ENCODE data around the gene VSTM5. TPM values are rescaled to one million over a fixed set of nuclear protein-coding genes. Genes with fewer than 3 reads are reported as not detected.
"Not testable (repeated sequence)": the region's sequence is repeated elsewhere in the genome, so short reads cannot be mapped to it uniquely, and the experiment has no call there.

The VSTM5 gene
- 1 to 10 TPM; 1.4 to 2.4 TPM for total RNA-seq

DNA sequence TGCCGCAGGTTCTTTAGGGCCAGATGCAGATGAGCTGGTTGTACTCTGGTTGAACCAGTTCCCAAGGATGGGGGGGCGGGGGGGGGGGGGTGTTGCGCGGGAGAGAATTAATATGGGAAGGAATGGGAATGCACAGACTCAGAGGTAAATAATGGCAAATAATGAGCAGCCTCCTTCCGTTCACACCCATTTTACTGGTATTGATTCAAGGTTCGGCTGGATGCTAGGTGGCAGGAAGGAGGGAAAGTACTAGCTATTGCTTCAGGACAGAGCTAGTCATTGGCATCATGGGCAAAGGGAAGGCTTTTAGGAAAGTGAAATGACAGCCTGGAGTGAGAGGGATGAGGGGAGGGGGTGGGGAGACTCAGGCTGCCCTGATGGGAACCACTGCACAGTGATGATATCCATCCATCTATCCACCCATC lies at the start of gene VSTM5:
Gene VSTM5 (minus strand): TSS at position 25 of the 425 bp plus-strand sequence. CDS start 116 bp downstream, outside the sequence.
- DNase-seq, result peak; percentile 56
- Histone ChIP-seq H3K36me3 (no peaks in the 10 kb centered on the region), H3K9ac (ENCODE audit: low read depth in 2 of 2, low read length in 2 of 2) (peak within 1 kb of the TSS; percentile 37 to 70), H3K9me3 (no peaks in the 10 kb centered on the region), H3K4me1 (no peaks in the 10 kb centered on the region), H3K27me3 (no peaks in the 10 kb centered on the region), H3K27ac (peak within 1 kb of the TSS; percentile 80), H3K4me3 (peak within 1 kb of the TSS; percentile 52)
- no peak for TF ChIP-seq CTCF (IDR thresholded peaks at IDR 0.05)
- intact Hi-C loops (cut with DNase I), result no loop called here

DNA sequence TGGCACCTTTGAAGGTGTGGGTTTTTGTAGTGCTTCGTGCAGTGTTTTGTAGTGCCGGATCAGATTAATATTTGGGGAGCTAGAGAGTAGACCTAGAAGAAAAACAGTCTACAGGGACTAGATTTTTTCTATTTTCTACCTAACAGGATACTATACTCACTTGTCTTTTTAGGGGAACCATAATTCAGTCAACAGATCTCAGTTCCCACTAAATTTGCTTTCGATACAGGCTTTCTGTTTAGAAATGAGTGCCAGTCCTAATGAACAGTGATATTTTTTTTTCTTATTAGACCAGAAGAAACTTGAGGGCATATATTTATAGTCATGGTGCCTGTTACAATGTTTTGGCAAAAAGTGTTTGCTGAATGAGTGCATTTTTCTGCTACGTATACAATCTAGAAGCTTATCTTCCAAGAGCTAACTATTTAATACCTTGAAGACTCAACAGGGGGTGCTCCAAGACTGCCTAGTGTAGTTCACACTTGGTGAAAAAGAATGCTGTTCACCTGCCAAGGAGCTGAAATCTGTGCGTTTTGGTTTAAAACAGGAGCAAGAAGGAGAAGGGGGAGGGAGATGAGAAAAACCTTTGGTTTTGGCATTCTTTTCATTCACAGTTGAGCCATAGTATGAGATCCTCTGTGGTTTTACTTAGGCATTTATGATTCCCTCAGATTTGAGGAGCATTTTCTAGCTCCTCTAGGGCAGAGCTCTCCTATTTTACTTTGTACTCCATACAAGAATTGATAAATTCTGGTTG lies 44.9 kb upstream of the VSTM5 start:
- intact Hi-C loops (cut with DNase I), result loop anchor here (10.0 kb wide), 1 partner anchor 520 kb away; no protein-coding TSS in a partner anchor
- H3K4me1 ChIP-seq, result no peaks in the 10 kb centered on the region
- no peaks in the 10 kb centered on the region for H3K27me3 ChIP-seq
- H3K9ac ChIP-seq (ENCODE audit: low read depth in 2 of 2, low read length in 2 of 2), result no peak overlapping the region
- H3K27ac ChIP-seq, result no peak overlapping the region
- peak; percentile 49 for TF ChIP-seq CTCF (IDR thresholded peaks at IDR 0.05)
- no peak overlapping the region for H3K4me3 ChIP-seq
- no peaks in the 10 kb centered on the region for H3K36me3 ChIP-seq
- H3K9me3 ChIP-seq, result no peaks in the 10 kb centered on the region
- peak; percentile 21 for DNase-seq

GRCh38 chr11:93890391-93891051 lies 40.1 kb upstream of the VSTM5 start:
- no peaks in the 10 kb centered on the region for H3K27me3 ChIP-seq
- intact Hi-C loops (cut with DNase I), result loop anchor here (10.0 kb wide), 1 partner anchor 524 kb away; no protein-coding TSS in a partner anchor
- DNase-seq, result no peak
- TF ChIP-seq CTCF (IDR thresholded peaks at IDR 0.05), result no peak
- H3K4me1 ChIP-seq, result no peaks in the 10 kb centered on the region
- no peak overlapping the region for H3K4me3 ChIP-seq
- no peak overlapping the region for H3K27ac ChIP-seq
- H3K9ac ChIP-seq (ENCODE audit: low read depth in 2 of 2, low read length in 2 of 2), result no peak overlapping the region
- no peaks in the 10 kb centered on the region for H3K9me3 ChIP-seq
- no peaks in the 10 kb centered on the region for H3K36me3 ChIP-seq

GRCh38 chr11:93887111-93887510 lies 36.7 kb upstream of the VSTM5 start:
- H3K4me1 ChIP-seq, result no peaks in the 10 kb centered on the region
- TF ChIP-seq CTCF (IDR thresholded peaks at IDR 0.05), result no peak
- intact Hi-C loops (cut with DNase I), result no loop called here
- no peak overlapping the region for H3K4me3 ChIP-seq
- no peak overlapping the region for H3K27ac ChIP-seq
- H3K27me3 ChIP-seq, result no peaks in the 10 kb centered on the region
- H3K9ac ChIP-seq (ENCODE audit: low read depth in 2 of 2, low read length in 2 of 2), result no peak overlapping the region
- DNase-seq, result no peak
- H3K36me3 ChIP-seq, result no peaks in the 10 kb centered on the region
- H3K9me3 ChIP-seq, result no peaks in the 10 kb centered on the region

DNA sequence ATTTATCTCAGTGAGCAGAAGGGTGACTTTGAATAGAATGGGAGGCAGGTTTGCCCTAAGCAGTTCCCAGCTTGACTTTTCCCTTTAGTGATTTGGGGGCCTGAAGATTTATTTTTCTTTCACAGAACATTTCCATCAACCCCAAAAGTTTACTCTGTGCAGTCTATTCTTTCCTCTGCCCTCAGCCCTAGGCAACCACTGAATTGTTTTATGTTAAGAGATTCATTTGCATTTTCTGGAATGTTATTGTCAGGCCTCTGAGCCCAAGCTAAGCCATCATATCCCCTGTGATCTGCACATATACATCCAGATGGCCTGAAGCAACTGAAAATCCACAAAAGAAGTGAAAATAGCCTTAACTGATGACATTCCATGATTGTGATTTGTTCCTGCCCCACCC lies 28.7 kb upstream of the VSTM5 start:
- intact Hi-C loops (cut with DNase I); H3K36me3 ChIP-seq; H3K9ac ChIP-seq (ENCODE audit: low read depth in 2 of 2, low read length in 2 of 2); H3K9me3 ChIP-seq; DNase-seq; H3K4me1 ChIP-seq; H3K27ac ChIP-seq; H3K4me3 ChIP-seq; H3K27me3 ChIP-seq: not testable (repeated sequence)

- intact Hi-C loops (cut with DNase I), result no loop called here
- Histone ChIP-seq H3K9ac (ENCODE audit: low read depth in 2 of 2, low read length in 2 of 2) (no peak overlapping the region), H3K27ac (no peak overlapping the region), H3K4me3 (no peak overlapping the region), H3K36me3 (no peaks in the 10 kb centered on the region), H3K4me1 (no peaks in the 10 kb centered on the region), H3K9me3 (no peaks in the 10 kb centered on the region), H3K27me3 (no peaks in the 10 kb centered on the region)
- TF ChIP-seq CTCF (IDR thresholded peaks at IDR 0.05), result no peak
- no peak for DNase-seq
Measured at GRCh38 chr11:93875637-93876036, 25.2 kb upstream of the VSTM5 start.

All from colonic mucosa (tissue), 4 donors.